ENCODE measurements around the gene STRN3.

The STRN3 gene

DNA sequence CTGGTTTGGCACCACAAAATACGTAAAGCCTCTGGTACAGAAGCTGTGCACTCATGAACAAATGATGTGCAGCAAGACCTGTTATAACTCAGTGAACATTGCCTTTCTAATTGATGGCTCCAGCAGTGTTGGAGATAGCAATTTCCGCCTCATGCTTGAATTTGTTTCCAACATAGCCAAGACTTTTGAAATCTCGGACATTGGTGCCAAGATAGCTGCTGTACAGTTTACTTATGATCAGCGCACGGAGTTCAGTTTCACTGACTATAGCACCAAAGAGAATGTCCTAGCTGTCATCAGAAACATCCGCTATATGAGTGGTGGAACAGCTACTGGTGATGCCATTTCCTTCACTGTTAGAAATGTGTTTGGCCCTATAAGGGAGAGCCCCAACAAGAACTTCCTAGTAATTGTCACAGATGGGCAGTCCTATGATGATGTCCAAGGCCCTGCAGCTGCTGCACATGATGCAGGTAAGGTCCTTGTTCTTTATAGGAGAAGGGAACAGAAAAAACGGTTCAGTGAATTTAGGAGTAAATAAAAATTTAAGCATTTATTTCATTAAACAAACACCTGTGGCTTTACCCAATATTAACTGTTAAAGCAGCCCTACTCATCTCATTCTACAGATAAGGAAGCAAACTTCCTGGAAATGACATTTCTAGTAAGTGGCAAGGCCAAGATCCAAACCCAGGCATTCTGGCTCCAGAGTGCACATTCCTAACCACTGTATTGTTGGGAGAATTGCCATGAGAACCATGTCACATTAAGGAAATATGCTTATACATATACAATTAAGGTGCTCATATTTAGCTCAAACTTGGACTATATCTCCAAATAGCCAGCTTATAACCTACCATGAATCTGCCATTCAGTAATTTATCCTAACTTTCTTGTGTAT, 140.1 kb downstream of the STRN3 start:
- TF ChIP-seq, protein P1, sequence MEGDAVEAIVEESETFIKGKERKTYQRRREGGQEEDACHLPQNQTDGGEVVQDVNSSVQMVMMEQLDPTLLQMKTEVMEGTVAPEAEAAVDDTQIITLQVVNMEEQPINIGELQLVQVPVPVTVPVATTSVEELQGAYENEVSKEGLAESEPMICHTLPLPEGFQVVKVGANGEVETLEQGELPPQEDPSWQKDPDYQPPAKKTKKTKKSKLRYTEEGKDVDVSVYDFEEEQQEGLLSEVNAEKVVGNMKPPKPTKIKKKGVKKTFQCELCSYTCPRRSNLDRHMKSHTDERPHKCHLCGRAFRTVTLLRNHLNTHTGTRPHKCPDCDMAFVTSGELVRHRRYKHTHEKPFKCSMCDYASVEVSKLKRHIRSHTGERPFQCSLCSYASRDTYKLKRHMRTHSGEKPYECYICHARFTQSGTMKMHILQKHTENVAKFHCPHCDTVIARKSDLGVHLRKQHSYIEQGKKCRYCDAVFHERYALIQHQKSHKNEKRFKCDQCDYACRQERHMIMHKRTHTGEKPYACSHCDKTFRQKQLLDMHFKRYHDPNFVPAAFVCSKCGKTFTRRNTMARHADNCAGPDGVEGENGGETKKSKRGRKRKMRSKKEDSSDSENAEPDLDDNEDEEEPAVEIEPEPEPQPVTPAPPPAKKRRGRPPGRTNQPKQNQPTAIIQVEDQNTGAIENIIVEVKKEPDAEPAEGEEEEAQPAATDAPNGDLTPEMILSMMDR (IDR thresholded peaks at IDR 0.05): no peak
- Histone ChIP-seq H3K4me3 (no peak overlapping the region), H3K27ac (no peak overlapping the region)
- DNase-seq (ENCODE audit: low spot score): no peak

DNA sequence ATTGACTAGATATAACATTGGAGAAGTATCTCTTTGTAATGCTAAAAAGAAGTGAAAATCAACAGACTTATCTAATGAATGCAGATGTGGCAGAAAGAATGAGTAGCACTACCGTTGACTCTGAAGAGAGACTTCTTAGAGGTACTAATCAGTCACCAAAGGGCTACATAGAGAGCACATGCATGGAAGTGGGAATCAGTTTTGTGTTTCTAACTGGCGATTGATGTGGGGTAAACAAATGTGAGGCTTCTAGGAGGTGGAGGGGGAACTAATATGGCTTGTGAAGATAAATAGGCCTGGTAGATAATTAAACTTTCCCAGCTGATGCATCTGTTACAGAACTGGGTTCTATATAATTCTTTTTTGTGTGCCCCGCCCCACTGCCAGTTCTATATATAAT, 141.3 kb downstream of the STRN3 start:
- TF ChIP-seq, protein P1 (IDR thresholded peaks at IDR 0.05): no peak
- DNase-seq (ENCODE audit: low spot score): no peak
- Histone ChIP-seq H3K27ac (no peak overlapping the region), H3K4me3 (no peak overlapping the region)

DNA sequence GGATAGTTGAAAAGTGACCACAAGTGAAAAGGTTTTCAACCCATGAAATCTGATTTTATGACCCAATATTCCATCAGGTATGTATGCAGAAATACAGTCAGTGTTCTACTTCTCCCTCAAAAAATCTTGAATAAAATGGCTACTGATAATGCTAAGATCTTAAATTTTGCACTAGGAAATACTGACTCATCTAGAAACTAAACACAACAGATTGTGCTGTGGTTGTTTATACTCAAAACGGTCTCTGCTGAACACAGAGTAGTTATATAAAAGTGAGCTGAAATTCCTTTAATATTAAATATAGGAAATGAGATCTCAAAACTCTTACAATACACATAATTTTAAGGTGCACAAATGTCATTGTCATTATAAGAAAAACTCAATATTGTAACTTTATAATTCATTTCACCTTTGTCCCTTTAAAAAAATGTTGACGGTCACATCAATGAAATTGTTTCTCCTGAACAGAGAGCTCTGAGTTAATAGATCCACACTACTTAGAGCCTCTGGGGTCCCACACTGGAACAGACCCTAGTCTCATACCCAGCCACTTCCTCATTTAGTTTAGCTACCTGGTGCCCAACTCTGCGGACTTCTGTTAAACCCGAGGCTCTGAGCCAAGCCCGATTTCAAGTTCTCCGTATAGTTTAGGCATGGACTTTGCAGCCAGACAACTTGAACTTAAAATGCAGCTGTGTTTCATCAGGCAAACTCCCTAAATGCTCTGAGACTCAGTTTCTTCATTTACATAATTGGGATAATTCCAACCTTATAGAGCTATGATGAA, 142.5 kb downstream of the STRN3 start:
- no peak for DNase-seq (ENCODE audit: low spot score)
- H3K27ac ChIP-seq: no peak overlapping the region
- TF ChIP-seq, protein P1 (IDR thresholded peaks at IDR 0.05): no peak
- no peak overlapping the region for H3K4me3 ChIP-seq

DNA sequence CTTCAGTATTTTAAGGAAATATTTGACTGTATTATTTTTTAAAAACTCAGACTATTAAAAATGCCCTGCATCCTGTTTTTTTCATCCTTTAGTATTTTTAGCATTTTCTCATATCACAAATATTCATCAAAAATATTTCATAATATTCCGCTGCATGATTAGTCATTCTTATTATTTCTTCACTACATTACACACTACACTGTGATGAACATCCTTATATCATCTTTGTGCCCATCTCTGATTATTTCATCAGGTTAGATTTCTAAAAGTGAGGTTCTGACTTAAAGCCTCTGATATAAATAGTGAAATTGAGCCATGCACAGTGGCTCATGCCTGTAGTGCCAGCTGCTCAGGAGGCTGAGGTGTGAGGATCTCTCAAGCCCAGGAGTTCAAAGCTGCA, 143.7 kb downstream of the STRN3 start:
- DNase-seq (ENCODE audit: low spot score): no peak
- H3K27ac ChIP-seq: no peak overlapping the region
- TF ChIP-seq, protein P1 (IDR thresholded peaks at IDR 0.05): no peak
- no peak overlapping the region for H3K4me3 ChIP-seq

DNA sequence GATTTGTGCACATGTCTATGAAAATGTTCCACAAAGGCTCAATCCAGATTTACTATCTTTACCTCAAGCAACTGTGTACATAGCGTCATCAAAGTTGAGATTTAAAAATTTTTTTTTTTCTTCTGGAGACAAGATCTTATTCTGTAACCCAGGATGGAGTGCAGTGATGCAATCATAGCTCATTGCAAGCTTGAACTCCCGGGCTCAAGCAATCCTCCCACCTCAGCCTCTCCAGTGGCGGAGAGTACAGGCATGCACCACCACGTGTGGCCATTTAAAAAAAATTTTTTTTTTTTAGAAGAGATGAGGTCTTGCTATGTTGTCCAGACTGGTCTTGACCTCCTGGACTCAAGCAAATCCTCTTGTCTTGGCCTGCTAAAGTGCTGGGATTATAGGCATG, 149.5 kb downstream of the STRN3 start:
- H3K4me3 ChIP-seq: no peak overlapping the region
- no peak overlapping the region for H3K27ac ChIP-seq
- TF ChIP-seq, protein P1 (IDR thresholded peaks at IDR 0.05): no peak
- no peak for DNase-seq (ENCODE audit: low spot score)

DNA sequence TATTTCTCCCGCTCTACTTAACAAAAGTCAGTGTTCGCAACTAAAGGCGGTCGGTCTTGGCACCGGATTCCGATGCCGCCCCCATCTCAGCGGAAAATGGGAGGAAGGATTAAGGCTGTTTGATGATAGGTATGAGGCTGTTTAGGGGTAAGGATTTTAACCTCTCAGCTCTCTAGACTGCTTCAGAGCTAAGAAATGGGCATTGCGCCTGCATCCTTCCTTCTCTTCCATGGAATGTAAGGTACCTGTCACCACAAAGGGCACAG, 150.5 kb downstream of the STRN3 start:
- Histone ChIP-seq H3K27ac (no peak overlapping the region), H3K4me3 (peak overlapping the region; percentile 73)
- TF ChIP-seq, protein P1 (IDR thresholded peaks at IDR 0.05): no peak
- DNase-seq (ENCODE audit: low spot score): no peak

All from coronary artery (tissue), 2 donors.